K562 treated with DMSO at 1 percent for 48 hours (cell line): ENCODE data around the gene MARK4. TPM values are rescaled to one million over a fixed set of nuclear protein-coding genes. Genes with fewer than 3 reads are reported as not detected.

ENCODE experiments used
- total RNA-seq: library from RNA; unstranded; fragments of 300-600 nt; gene quantifications from 2 replicates; pipeline ENCODE4 v1.2.3, GENCODE V29; 2022; ENCODE audit warnings: low replicate concordance; ENCODE audit errors: extremely low read depth

The MARK4 gene
- total RNA-seq, result not detected in 2 replicates

GRCh38 chr19:45250832-45251451 is at the start of gene MARK4:
MARK4 (plus strand) TSS chr19:45251271; CDS start chr19:45251589, 318 bp downstream.

GRCh38 chr19:45245334-45245787 is 5.7 kb upstream of the MARK4 start, which contains the start of gene EXOC3L2:
EXOC3L2 (minus strand) TSS chr19:45245407; CDS start chr19:45239045, 6,362 bp downstream.

DNA sequence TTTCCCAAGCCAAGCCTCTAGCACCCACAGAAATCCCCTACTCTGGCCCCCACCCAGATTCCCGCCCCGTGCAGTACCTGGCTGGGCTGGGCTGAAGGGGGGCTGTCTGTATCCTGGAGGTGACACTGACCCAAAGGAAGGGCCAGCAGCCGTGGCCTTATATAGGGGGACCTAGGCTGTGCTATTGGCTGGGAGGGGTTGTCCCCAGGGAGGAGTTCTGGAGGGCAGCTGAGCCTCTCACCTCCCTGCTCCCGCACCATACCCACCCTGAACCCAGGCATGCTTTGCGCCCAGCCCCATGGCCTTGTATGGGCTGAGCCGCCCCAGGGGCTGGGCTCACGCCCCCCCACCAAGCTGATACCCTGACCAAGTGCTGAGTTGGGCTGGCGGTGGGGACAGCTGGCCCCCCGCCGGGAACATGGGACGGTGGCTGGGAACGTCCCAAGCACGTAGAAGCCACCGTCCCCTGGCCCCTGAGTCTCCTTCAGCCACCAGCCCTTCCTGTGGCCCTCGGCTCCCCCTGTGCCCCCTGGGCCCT is 71.7 kb downstream of the MARK4 start, which contains the start of gene CKM:
Gene CKM, minus strand, starts transcription at position 132 of the 538 bp plus-strand sequence. CDS start 3,162 bp downstream, outside the sequence.

GRCh38 chr19:45340232-45340898 is 89.3 kb downstream of the MARK4 start, which contains the start of gene KLC3:
KLC3 (plus strand) TSS chr19:45340750; CDS start chr19:45345542, 4,792 bp downstream.

Other genes with a start within 250 kb of the MARK4 start
- not detected in 2 replicates for gene RELB, start 249.8 kb upstream of the MARK4 start, total RNA-seq
- gene CLASRP, start 212.2 kb upstream of the MARK4 start, total RNA-seq, result not detected in 2 replicates
- gene ZNF296, start 174.8 kb upstream of the MARK4 start, total RNA-seq, result not detected in 2 replicates
- not detected in 2 replicates for gene GEMIN7, start 172.0 kb upstream of the MARK4 start, total RNA-seq
- not detected in 2 replicates for gene PPP1R37, start 158.1 kb upstream of the MARK4 start, total RNA-seq
- not detected in 2 replicates for gene NKPD1, start 90.3 kb upstream of the MARK4 start, total RNA-seq
- not detected in 2 replicates for gene TRAPPC6A, start 73.0 kb upstream of the MARK4 start, total RNA-seq
- gene BLOC1S3, start 72.5 kb upstream of the MARK4 start, total RNA-seq, result not detected in 2 replicates
- gene EXOC3L2, start 5.9 kb upstream of the MARK4 start, total RNA-seq, result not detected in 2 replicates
- not detected in 2 replicates for gene CKM, start 71.6 kb downstream of the MARK4 start, total RNA-seq
- gene KLC3, start 89.5 kb downstream of the MARK4 start, total RNA-seq, result not detected in 2 replicates
- not detected in 2 replicates for gene ERCC2, start 119.3 kb downstream of the MARK4 start, total RNA-seq
- not detected in 2 replicates for gene PPP1R13L, start 153.8 kb downstream of the MARK4 start, total RNA-seq
- not detected in 2 replicates for gene POLR1G, start 155.4 kb downstream of the MARK4 start, total RNA-seq
- not detected in 2 replicates for gene ERCC1, start 172.6 kb downstream of the MARK4 start, total RNA-seq
- gene FOSB, start 216.7 kb downstream of the MARK4 start, total RNA-seq, result not detected in 2 replicates
- not detected in 2 replicates for gene RTN2, start 245.8 kb downstream of the MARK4 start, total RNA-seq
- gene PPM1N, start 247.2 kb downstream of the MARK4 start, total RNA-seq, result not detected in 2 replicates